HEK293 (cell line): ENCODE results near the gene RAD23B.

Experiments used
- CTCF ChIA-PET: fragments of 350-600 bp; formaldehyde crosslinking; extraction: SDS; loops from one replicate; lab custom pipeline; 2021; ENCODE audit warnings: antibody characterized with exemption; lab: Yijun Ruan, JAX
- POLR2A ChIA-PET: fragments of 300-600 bp; formaldehyde crosslinking; extraction: SDS; loops from one replicate; lab custom pipeline; 2020; ENCODE audit warnings: antibody characterized with exemption, inconsistent platforms; lab: Yijun Ruan, JAX
- H3K27ac ChIP-seq: fragments of 200-500 bp; sonication (Bioruptor generic); 2 replicates; pipeline ENCODE4 v1.5.1; 2014; ENCODE audit warnings: low read depth, low read length, control low read depth, inconsistent platforms; ENCODE audit errors: extremely low read depth
- H3K36me3 ChIP-seq, 2 experiments: fragments of 200-500 bp in 1 of 2; sonication (Bioruptor generic) in 1 of 2; 1 replicate in 1 of 2; 2 replicates in 1 of 2; pipeline ENCODE4 v1.5.1; 2014 to 2017; ENCODE audit warnings: inconsistent platforms in 2 of 2, low read length in 2 of 2; ENCODE audit not compliant: control insufficient read depth in 2 of 2, insufficient read depth in 1 of 2
- H3K4me1 ChIP-seq: fragments of 200-500 bp; sonication (Bioruptor generic); 2 replicates; pipeline ENCODE4 v1.5.1; 2014; ENCODE audit warnings: mild to moderate bottlenecking, low read length, inconsistent platforms; ENCODE audit not compliant: control insufficient read depth, insufficient read depth
- H3K4me3 ChIP-seq: 2 replicates; pipeline ENCODE4 v1.5.1; 2011; ENCODE audit warnings: low read depth, mild to moderate bottlenecking, control low read depth, low read length, moderate library complexity
- H3K9me3 ChIP-seq: fragments of 200-500 bp; sonication (Bioruptor generic); 2 replicates; pipeline ENCODE4 v1.5.1; 2014; ENCODE audit warnings: low read depth, low read length, inconsistent platforms; ENCODE audit not compliant: control insufficient read depth, insufficient read depth
- GLI4 ChIP-seq: fragments of 450-650 bp; formaldehyde crosslinking; IDR thresholded peaks from 2 replicates; pipeline ENCODE4 v1.5.1; 2016; ENCODE audit warnings: missing biosample characterization, missing genetic modification characterization
- SETDB1 ChIP-seq: IDR thresholded peaks from one replicate; pipeline ENCODE4 v1.6.1; 2017; ENCODE audit warnings: mild to moderate bottlenecking, low read length, moderate library complexity, mixed read lengths; ENCODE audit not compliant: insufficient read length
- TCF7L2 ChIP-seq: IDR thresholded peaks from 2 replicates; pipeline ENCODE4 v1.6.1; 2011; ENCODE audit warnings: low read depth, mild to moderate bottlenecking, inconsistent platforms, low read length, moderate library complexity, borderline replicate concordance
- ZNF138 ChIP-seq: fragments of 450-650 bp; formaldehyde crosslinking; IDR thresholded peaks from 2 replicates; pipeline ENCODE4 v1.5.1; 2016; ENCODE audit warnings: missing biosample characterization, missing genetic modification characterization, borderline replicate concordance
- ZNF146 ChIP-seq: fragments of 450-650 bp; formaldehyde crosslinking; IDR thresholded peaks from 2 replicates; pipeline ENCODE4 v1.5.1; 2016; ENCODE audit warnings: missing biosample characterization, missing genetic modification characterization
- ZNF16 ChIP-seq: fragments of 450-650 bp; formaldehyde crosslinking; IDR thresholded peaks from 2 replicates; pipeline ENCODE4 v1.5.1; 2016; ENCODE audit warnings: low read depth, missing biosample characterization, missing genetic modification characterization
- ZNF214 ChIP-seq: fragments of 450-650 bp; formaldehyde crosslinking; IDR thresholded peaks from 2 replicates; pipeline ENCODE4 v1.5.1; 2017; ENCODE audit warnings: missing biosample characterization, mild to moderate bottlenecking, missing genetic modification characterization, borderline replicate concordance
- ZNF248 ChIP-seq: fragments of 450-650 bp; formaldehyde crosslinking; IDR thresholded peaks from 2 replicates; pipeline ENCODE4 v1.5.1; 2017; ENCODE audit warnings: missing biosample characterization, missing genetic modification characterization
- ZNF433 ChIP-seq: fragments of 450-650 bp; formaldehyde crosslinking; IDR thresholded peaks from 2 replicates; pipeline ENCODE4 v1.5.1; 2016; ENCODE audit warnings: missing biosample characterization, missing genetic modification characterization, low read depth
- ZNF501 ChIP-seq: fragments of 450-650 bp; formaldehyde crosslinking; IDR thresholded peaks from 2 replicates; pipeline ENCODE4 v1.5.1; 2016; ENCODE audit warnings: missing biosample characterization, missing genetic modification characterization
- ZNF585B ChIP-seq: fragments of 450-650 bp; formaldehyde crosslinking; IDR thresholded peaks from 2 replicates; pipeline ENCODE4 v1.5.1; 2016; ENCODE audit warnings: missing biosample characterization, missing genetic modification characterization
- ZNF76 ChIP-seq: fragments of 450-650 bp; formaldehyde crosslinking; IDR thresholded peaks from 2 replicates; pipeline ENCODE4; 2016; ENCODE audit warnings: low read depth, missing biosample characterization, missing genetic modification characterization, borderline replicate concordance
- ZNF837 ChIP-seq: fragments of 450-650 bp; formaldehyde crosslinking; IDR thresholded peaks from 2 replicates; pipeline ENCODE4 v1.5.1; 2016; ENCODE audit warnings: missing biosample characterization, missing genetic modification characterization
- TF ChIP-seq, protein P1 (sequence below): fragments of 450-650 bp; formaldehyde crosslinking; conservative IDR thresholded peaks from 2 replicates; pipeline ENCODE4 v1.5.1; 2016; ENCODE audit warnings: low read depth, missing biosample characterization, missing genetic modification characterization
- TF ChIP-seq, protein P2 (sequence below): fragments of 450-650 bp; formaldehyde crosslinking; IDR thresholded peaks from 2 replicates; pipeline ENCODE4 v1.5.1; 2016; ENCODE audit warnings: missing biosample characterization, missing genetic modification characterization
- TF ChIP-seq, protein P3 (sequence below): fragments of 450-650 bp; formaldehyde crosslinking; IDR thresholded peaks from 2 replicates; pipeline ENCODE4 v1.5.1; 2016; ENCODE audit warnings: missing biosample characterization, missing genetic modification characterization
- TF ChIP-seq, protein P4 (sequence below): fragments of 450-650 bp; formaldehyde crosslinking; IDR thresholded peaks from 2 replicates; pipeline ENCODE4 v1.5.1; 2016; ENCODE audit warnings: missing biosample characterization, missing genetic modification characterization

Gene RAD23B

DNA sequence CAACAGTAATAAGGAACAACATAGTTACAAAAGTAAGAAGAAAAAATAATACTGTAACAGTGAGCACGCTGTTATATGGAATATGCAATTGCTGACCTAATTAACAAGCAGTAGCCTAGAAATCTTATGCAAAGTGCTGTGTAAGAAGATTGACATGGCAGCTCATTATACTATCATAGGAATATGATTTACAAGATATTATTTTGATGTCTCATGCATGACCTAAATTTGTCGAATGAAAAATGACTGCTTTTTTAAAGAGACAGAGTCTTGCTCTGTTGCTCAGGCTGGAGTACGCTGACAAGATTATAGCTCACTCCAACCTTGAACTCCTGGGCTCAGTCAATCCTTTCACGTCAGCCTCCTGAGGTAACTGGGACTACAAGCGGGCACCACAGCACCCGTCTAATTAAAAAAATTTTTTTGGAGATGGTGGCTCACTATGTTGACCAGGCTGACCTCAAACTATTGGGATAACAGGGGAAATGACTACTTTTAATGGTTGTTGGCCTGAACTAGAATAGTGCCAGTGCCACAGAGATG, 10.5 kb downstream of the RAD23B start:
- H3K27ac ChIP-seq = no peak overlapping the region
- POLR2A ChIA-PET = no interaction called here
- no peaks in the 10 kb centered on the region for H3K9me3 ChIP-seq
- peaks cover 0 to 3% of the 10 kb centered on the region in 2 experiments; a peak in 1 of 3 replicates for H3K36me3 ChIP-seq
- peaks cover 11% of the 10 kb centered on the region for H3K4me1 ChIP-seq
- CTCF ChIA-PET = interaction anchor here (0.6 to 1.1 kb wide), 3 partner anchors 33 to 69 kb away, joined by 3 to 5 read pairs (median 3); no protein-coding TSS in a partner anchor
- TF ChIP-seq, protein P1, sequence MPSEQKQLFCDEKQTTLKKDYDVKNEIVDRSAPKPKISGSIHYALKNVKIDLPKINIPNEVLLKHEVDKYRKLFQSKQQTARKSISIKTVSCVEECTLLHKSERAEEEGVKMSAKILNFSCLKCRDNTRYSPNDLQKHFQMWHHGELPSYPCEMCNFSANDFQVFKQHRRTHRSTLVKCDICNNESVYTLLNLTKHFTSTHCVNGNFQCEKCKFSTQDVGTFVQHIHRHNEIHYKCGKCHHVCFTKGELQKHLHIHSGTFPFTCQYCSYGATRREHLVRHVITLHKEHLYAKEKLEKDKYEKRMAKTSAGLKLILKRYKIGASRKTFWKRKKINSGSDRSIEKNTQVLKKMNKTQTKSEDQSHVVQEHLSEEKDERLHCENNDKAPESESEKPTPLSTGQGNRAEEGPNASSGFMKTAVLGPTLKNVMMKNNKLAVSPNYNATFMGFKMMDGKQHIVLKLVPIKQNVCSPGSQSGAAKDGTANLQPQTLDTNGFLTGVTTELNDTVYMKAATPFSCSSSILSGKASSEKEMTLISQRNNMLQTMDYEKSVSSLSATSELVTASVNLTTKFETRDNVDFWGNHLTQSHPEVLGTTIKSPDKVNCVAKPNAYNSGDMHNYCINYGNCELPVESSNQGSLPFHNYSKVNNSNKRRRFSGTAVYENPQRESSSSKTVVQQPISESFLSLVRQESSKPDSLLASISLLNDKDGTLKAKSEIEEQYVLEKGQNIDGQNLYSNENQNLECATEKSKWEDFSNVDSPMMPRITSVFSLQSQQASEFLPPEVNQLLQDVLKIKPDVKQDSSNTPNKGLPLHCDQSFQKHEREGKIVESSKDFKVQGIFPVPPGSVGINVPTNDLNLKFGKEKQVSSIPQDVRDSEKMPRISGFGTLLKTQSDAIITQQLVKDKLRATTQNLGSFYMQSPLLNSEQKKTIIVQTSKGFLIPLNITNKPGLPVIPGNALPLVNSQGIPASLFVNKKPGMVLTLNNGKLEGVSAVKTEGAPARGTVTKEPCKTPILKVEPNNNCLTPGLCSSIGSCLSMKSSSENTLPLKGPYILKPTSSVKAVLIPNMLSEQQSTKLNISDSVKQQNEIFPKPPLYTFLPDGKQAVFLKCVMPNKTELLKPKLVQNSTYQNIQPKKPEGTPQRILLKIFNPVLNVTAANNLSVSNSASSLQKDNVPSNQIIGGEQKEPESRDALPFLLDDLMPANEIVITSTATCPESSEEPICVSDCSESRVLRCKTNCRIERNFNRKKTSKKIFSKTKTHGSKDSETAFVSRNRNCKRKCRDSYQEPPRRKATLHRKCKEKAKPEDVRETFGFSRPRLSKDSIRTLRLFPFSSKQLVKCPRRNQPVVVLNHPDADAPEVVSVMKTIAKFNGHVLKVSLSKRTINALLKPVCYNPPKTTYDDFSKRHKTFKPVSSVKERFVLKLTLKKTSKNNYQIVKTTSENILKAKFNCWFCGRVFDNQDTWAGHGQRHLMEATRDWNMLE (tag by site-specific recombination) = no peak
- TF ChIP-seq ZNF214 (tag by site-specific recombination) (no peak), ZNF146 (tag by site-specific recombination) (no peak), ZNF837 (no peak), ZNF76 (tag by site-specific recombination) (no peak), ZNF16 (no peak), GLI4 (tag by site-specific recombination) (no peak), ZNF433 (tag by site-specific recombination) (no peak), ZNF501 (tag by site-specific recombination) (no peak), ZNF248 (tag by site-specific recombination) (no peak), ZNF585B (tag by site-specific recombination) (no peak), SETDB1 (no peak), ZNF138 (tag by site-specific recombination) (no peak), TCF7L2 (no peak)
- TF ChIP-seq, protein P2, sequence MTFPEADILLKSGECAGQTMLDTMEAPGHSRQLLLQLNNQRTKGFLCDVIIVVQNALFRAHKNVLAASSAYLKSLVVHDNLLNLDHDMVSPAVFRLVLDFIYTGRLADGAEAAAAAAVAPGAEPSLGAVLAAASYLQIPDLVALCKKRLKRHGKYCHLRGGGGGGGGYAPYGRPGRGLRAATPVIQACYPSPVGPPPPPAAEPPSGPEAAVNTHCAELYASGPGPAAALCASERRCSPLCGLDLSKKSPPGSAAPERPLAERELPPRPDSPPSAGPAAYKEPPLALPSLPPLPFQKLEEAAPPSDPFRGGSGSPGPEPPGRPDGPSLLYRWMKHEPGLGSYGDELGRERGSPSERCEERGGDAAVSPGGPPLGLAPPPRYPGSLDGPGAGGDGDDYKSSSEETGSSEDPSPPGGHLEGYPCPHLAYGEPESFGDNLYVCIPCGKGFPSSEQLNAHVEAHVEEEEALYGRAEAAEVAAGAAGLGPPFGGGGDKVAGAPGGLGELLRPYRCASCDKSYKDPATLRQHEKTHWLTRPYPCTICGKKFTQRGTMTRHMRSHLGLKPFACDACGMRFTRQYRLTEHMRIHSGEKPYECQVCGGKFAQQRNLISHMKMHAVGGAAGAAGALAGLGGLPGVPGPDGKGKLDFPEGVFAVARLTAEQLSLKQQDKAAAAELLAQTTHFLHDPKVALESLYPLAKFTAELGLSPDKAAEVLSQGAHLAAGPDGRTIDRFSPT = no peak
- TF ChIP-seq, protein P3, sequence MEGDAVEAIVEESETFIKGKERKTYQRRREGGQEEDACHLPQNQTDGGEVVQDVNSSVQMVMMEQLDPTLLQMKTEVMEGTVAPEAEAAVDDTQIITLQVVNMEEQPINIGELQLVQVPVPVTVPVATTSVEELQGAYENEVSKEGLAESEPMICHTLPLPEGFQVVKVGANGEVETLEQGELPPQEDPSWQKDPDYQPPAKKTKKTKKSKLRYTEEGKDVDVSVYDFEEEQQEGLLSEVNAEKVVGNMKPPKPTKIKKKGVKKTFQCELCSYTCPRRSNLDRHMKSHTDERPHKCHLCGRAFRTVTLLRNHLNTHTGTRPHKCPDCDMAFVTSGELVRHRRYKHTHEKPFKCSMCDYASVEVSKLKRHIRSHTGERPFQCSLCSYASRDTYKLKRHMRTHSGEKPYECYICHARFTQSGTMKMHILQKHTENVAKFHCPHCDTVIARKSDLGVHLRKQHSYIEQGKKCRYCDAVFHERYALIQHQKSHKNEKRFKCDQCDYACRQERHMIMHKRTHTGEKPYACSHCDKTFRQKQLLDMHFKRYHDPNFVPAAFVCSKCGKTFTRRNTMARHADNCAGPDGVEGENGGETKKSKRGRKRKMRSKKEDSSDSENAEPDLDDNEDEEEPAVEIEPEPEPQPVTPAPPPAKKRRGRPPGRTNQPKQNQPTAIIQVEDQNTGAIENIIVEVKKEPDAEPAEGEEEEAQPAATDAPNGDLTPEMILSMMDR (tag by site-specific recombination) = no peak
- TF ChIP-seq, protein P4, sequence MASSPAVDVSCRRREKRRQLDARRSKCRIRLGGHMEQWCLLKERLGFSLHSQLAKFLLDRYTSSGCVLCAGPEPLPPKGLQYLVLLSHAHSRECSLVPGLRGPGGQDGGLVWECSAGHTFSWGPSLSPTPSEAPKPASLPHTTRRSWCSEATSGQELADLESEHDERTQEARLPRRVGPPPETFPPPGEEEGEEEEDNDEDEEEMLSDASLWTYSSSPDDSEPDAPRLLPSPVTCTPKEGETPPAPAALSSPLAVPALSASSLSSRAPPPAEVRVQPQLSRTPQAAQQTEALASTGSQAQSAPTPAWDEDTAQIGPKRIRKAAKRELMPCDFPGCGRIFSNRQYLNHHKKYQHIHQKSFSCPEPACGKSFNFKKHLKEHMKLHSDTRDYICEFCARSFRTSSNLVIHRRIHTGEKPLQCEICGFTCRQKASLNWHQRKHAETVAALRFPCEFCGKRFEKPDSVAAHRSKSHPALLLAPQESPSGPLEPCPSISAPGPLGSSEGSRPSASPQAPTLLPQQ (tag by site-specific recombination) = no peak
- H3K4me3 ChIP-seq = no peak overlapping the region
